OCI-LY7 (cell line): ENCODE results near the gene FZD8.

Source experiments
- CTCF ChIP-seq: fragments of 200-600 bp; sonication (generic); conservative IDR thresholded peaks from 2 replicates; pipeline ENCODE4 v1.5.1; 2014; ENCODE audit warnings: mild to moderate bottlenecking, antibody characterized with exemption, low read length, moderate library complexity, mixed read lengths
- EZH2phosphoT487 ChIP-seq: fragments of 200-600 bp; sonication (generic); IDR thresholded peaks from 2 replicates; pipeline ENCODE4 v1.6.1; 2018; ENCODE audit warnings: low read depth, borderline replicate concordance, mild to moderate bottlenecking, mixed run types, antibody characterized with exemption, low read length, moderate library complexity, mixed read lengths

GRCh38 chr10:35614312-35614711 is 27.8 kb downstream of the FZD8 start:
- TF ChIP-seq CTCF (no peak), EZH2phosphoT487 (no peak)
